GM23248 (cell line): ENCODE data around the gene IFT88.

Source experiments
- EZH2 ChIP-seq: fragments of 200-600 bp; sonication (generic); IDR thresholded peaks from 2 replicates; pipeline ENCODE4 v1.6.1; 2018; ENCODE audit warnings: antibody characterized with exemption, mild to moderate bottlenecking; ENCODE audit not compliant: insufficient read depth, poor library complexity, severe bottlenecking
- EZH2phosphoT487 ChIP-seq: fragments of 200-600 bp; sonication (generic); IDR thresholded peaks from 2 replicates; pipeline ENCODE4 v1.6.1; 2018; ENCODE audit warnings: antibody characterized with exemption, moderate library complexity, mild to moderate bottlenecking, low read depth; ENCODE audit not compliant: insufficient read depth

- TF ChIP-seq EZH2 (no peak), EZH2phosphoT487 (no peak)
Measured at GRCh38 chr13:20553311-20553710, 13.6 kb upstream of the IFT88 start.
